ENCODE results near the gene SLC46A1. TPM values are rescaled to one million over a fixed set of nuclear protein-coding genes. Genes with fewer than 3 reads are reported as not detected.

SLC46A1 gene
- total RNA-seq, 1 donor from 2014 or later: 2.1 TPM

DNA sequence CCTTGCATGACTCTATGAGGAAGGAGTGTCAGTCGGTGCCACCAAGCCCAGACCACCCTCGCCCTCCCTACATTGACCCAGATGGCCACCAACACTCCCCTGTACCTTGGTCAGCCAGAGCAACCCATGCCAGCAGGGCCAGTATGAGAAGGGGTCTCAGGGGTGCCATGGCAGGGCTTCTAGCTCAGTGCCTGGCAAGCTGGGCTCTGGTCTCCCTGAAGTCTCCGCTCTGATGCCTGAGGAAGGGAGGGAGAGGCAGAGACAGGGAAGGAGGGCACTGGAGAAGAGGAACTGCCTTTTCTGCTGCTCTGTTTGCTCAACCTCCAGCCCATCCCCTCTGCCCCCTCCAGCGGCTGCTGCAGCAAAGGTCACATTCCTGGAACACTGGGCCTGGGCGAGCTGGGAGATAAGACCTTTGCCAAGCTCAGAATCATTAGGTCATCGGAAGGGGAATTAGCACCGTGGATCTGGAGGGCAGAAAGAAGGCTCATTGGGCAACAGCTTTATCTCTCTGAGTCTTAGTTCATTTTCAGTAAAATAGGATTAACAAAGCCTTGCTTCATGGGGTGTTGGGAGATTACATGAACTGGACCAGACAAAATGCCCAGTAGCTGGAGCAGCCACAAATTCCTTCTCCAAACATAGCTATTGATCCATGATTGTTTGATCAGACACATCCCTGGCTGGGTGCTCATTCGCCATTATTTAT, 35.8 kb downstream of the SLC46A1 start, which contains the start of gene VTN:
Gene VTN (minus strand): TSS at position 273 of the 709 bp plus-strand sequence. CDS start 104 bp downstream, at position 169.
- no peak for ATAC-seq (ENCODE audit: low read depth)
- ChIA-PET POLR2A (interaction anchor here (0.8 to 2.5 kb wide), 3 partner anchors 8 to 35 kb away, joined by 3 to 20 read pairs (median 13); partner anchors contain the start of genes IFT20, POLDIP2 and TNFAIP1), CTCF (interaction anchor here (0.8 to 1.3 kb wide), 2 partner anchors 37 to 47 kb away, joined by 3 to 7 read pairs; no protein-coding TSS in a partner anchor)
- Mint-ChIP-seq H3K4me1 (peaks cover 23% of the 10 kb centered on the region), H3K9me3 (no peaks in the 10 kb centered on the region), H3K36me3 (ENCODE audit: low read depth) (peaks cover 3% of the 10 kb centered on the region), H3K4me3 (peak within 1 kb of the TSS; percentile 94), H3K27ac (peak within 1 kb of the TSS; percentile 85), H3K27me3 (no peaks in the 10 kb centered on the region)
- intact Hi-C loops (cut with micrococcal nuclease): loop anchor here (5.0 kb wide), 1 partner anchor 53 kb away; the partner anchor contains the start of gene TMEM97
- no peak for TF ChIP-seq CTCF (IDR thresholded peaks at IDR 0.05)
- DNase-seq: no peak

- POLR2A ChIA-PET: no interaction called here
- no peaks in the 10 kb centered on the region for H3K9me3 Mint-ChIP-seq
- H3K4me3 Mint-ChIP-seq: no peak overlapping the region
- no peak for DNase-seq
- H3K27ac Mint-ChIP-seq: no peak overlapping the region
- intact Hi-C loops (cut with micrococcal nuclease): loop anchor here (5.0 kb wide), 1 partner anchor 52 kb away; the partner anchor contains the start of gene TMEM97
- H3K4me1 Mint-ChIP-seq: peaks cover 23% of the 10 kb centered on the region
- ATAC-seq (ENCODE audit: low read depth): no peak
- CTCF ChIA-PET: interaction anchor here (1.3 kb wide), 1 partner anchor 47 kb away, joined by 7 read pairs; no protein-coding TSS in a partner anchor
- H3K27me3 Mint-ChIP-seq: no peaks in the 10 kb centered on the region
- H3K36me3 Mint-ChIP-seq (ENCODE audit: low read depth): peaks cover 4% of the 10 kb centered on the region
- no peak for TF ChIP-seq CTCF (IDR thresholded peaks at IDR 0.05)
These were observed 36.4 kb downstream of the SLC46A1 start for GRCh38 chr17:28369684-28370034.

GRCh38 chr17:28368915-28369683, 36.9 kb downstream of the SLC46A1 start:
- intact Hi-C loops (cut with micrococcal nuclease): no loop called here
- no peak for TF ChIP-seq CTCF (IDR thresholded peaks at IDR 0.05)
- no peaks in the 10 kb centered on the region for H3K27me3 Mint-ChIP-seq
- ChIA-PET POLR2A (interaction anchor here (1.6 kb wide), 1 partner anchor 12 kb away, joined by 4 read pairs; the partner anchor contains the start of gene POLDIP2), CTCF (interaction anchor here (0.8 to 1.3 kb wide), 2 partner anchors 11 to 48 kb away, joined by 3 to 7 read pairs; partner anchors contain the start of gene POLDIP2)
- ATAC-seq (ENCODE audit: low read depth) (no peak), DNase-seq (no peak)
- H3K9me3 Mint-ChIP-seq: no peaks in the 10 kb centered on the region
- no peak overlapping the region for H3K27ac Mint-ChIP-seq
- peaks cover 6% of the 10 kb centered on the region for H3K36me3 Mint-ChIP-seq (ENCODE audit: low read depth)
- H3K4me3 Mint-ChIP-seq: no peak overlapping the region
- H3K4me1 Mint-ChIP-seq: peaks cover 23% of the 10 kb centered on the region

GRCh38 chr17:28368306-28368831, 37.6 kb downstream of the SLC46A1 start:
- CTCF ChIA-PET: interaction anchor here (0.8 kb wide), 1 partner anchor 10 kb away, joined by 3 read pairs; the partner anchor contains the start of gene POLDIP2
- POLR2A ChIA-PET: interaction anchor here (1.6 kb wide), 1 partner anchor 11 kb away, joined by 4 read pairs; the partner anchor contains the start of gene POLDIP2
- no peaks in the 10 kb centered on the region for H3K27me3 Mint-ChIP-seq
- H3K36me3 Mint-ChIP-seq (ENCODE audit: low read depth): peaks cover 14% of the 10 kb centered on the region
- no peaks in the 10 kb centered on the region for H3K9me3 Mint-ChIP-seq
- TF ChIP-seq CTCF (IDR thresholded peaks at IDR 0.05): no peak
- H3K27ac Mint-ChIP-seq: no peak overlapping the region
- H3K4me1 Mint-ChIP-seq: peaks cover 20% of the 10 kb centered on the region
- no peak overlapping the region for H3K4me3 Mint-ChIP-seq
- DNase-seq (no peak), ATAC-seq (ENCODE audit: low read depth) (no peak)
- intact Hi-C loops (cut with micrococcal nuclease): no loop called here

All from activated B cell treated with CpG ODN at 0.5 μM for 24 hours (primary cell).